A549 (cell line): ENCODE measurements around the gene ZNF638. TPM values are rescaled to one million over a fixed set of nuclear protein-coding genes. Genes with fewer than 3 reads are reported as not detected.

Experiments
- ATAC-seq, 2 experiments: fragments of 200-7000 bp in 1 of 2; fragments of >200 bp in 1 of 2; cut with Nextera tagmentation in 1 of 2; cut with Tn5 transposase in 1 of 2; 3 replicates each; pipeline versions ENCODE4 v1.8.0 to v1.9.1; 2018 to 2020; ENCODE audit warnings: mild to moderate bottlenecking in 1 of 2, moderate library complexity in 1 of 2
- CTCF ChIA-PET: fragments of 300-600 bp; sonication (Branson Sonifier 250); formaldehyde crosslinking; extraction: SDS; loops from one replicate; lab custom pipeline; 2021; ENCODE audit warnings: antibody characterized with exemption, inconsistent platforms; lab: Yijun Ruan, JAX
- POLR2A ChIA-PET: fragments of 350-600 bp; formaldehyde crosslinking; extraction: SDS; loops from one replicate; lab custom pipeline; 2021; ENCODE audit warnings: antibody characterized with exemption, inconsistent platforms; lab: Yijun Ruan, JAX
- DNase-seq, 2 experiments: peaks; one replicate each; pipeline versions ENCODE4 v3.0.0 to v3.0.0-alpha.2; 2011 to 2016; ENCODE audit warnings: low read depth in 1 of 2, low spot score in 1 of 2
- FAIRE-seq: peaks from 2 replicates; lab custom pipeline; 2011; peaks lifted over from hg19 to GRCh38; lab: Jason Lieb, UNC
- H3K27ac ChIP-seq, 2 experiments: fragments of >200 bp; sonication (Bioruptor Twin); formaldehyde crosslinking; 3 replicates each; pipeline ENCODE4 v1.5.1; 2016 to 2017
- H3K4me1 ChIP-seq: fragments of >200 bp; sonication (Bioruptor Twin); formaldehyde crosslinking; 3 replicates; pipeline ENCODE4 v1.6.1; 2016
- H3K4me2 ChIP-seq: fragments of >200 bp; sonication (Bioruptor Twin); formaldehyde crosslinking; 3 replicates; pipeline ENCODE4 v1.6.1; 2016
- H3K4me3 ChIP-seq: fragments of >200 bp; sonication (Bioruptor Twin); formaldehyde crosslinking; 3 replicates; pipeline ENCODE4 v1.5.1; 2016
- H3K9me3 ChIP-seq: fragments of >200 bp; sonication (Bioruptor Twin); formaldehyde crosslinking; 3 replicates; pipeline ENCODE4 v1.6.1; 2016
- BHLHE40 ChIP-seq: IDR thresholded peaks from 2 replicates; pipeline ENCODE4 v1.6.1; 2012; ENCODE audit warnings: low read depth, low read length, inconsistent platforms
- CBX2 ChIP-seq: fragments of 200-600 bp; sonication (generic); IDR thresholded peaks from 2 replicates; pipeline ENCODE4 v1.6.1; 2016; ENCODE audit warnings: low read depth, mild to moderate bottlenecking, borderline replicate concordance
- CBX8 ChIP-seq: fragments of 200-600 bp; sonication (generic); IDR thresholded peaks from 2 replicates; pipeline ENCODE4 v1.6.1; 2016
- CEBPB ChIP-seq, 2 experiments: fragments of >200 bp in 1 of 2; sonication (Bioruptor Twin) in 1 of 2; formaldehyde crosslinking in 1 of 2; IDR thresholded peaks; 2 replicates each; pipeline ENCODE4 v1.6.1; 2012 to 2016
- EHF ChIP-seq: fragments of 250-450 bp; sonication (Bioruptor Pico); IDR thresholded peaks from 2 replicates; pipeline ENCODE4 v1.5.0; 2020; ENCODE audit warnings: mild to moderate bottlenecking
- EHMT2 ChIP-seq: fragments of 200-600 bp; sonication (generic); IDR thresholded peaks from 2 replicates; pipeline ENCODE4 v1.6.1; 2016; ENCODE audit warnings: antibody characterized with exemption, low read depth, mild to moderate bottlenecking, moderate library complexity
- FOSB ChIP-seq: fragments of 250-450 bp; sonication (Bioruptor Pico); IDR thresholded peaks from 2 replicates; pipeline ENCODE4 v1.5.0; 2020; ENCODE audit warnings: mild to moderate bottlenecking, moderate library complexity
- FOXS1 ChIP-seq: fragments of 250-450 bp; sonication (Bioruptor Pico); IDR thresholded peaks from 2 replicates; pipeline ENCODE4 v1.5.0; 2020; ENCODE audit warnings: mild to moderate bottlenecking, moderate library complexity
- GATA3 ChIP-seq: IDR thresholded peaks from 2 replicates; pipeline ENCODE4 v1.6.1; 2012; ENCODE audit warnings: borderline replicate concordance
- HDAC2 ChIP-seq: fragments of 200-600 bp; sonication (generic); IDR thresholded peaks from 2 replicates; pipeline ENCODE4 v1.6.1; 2016
- HEYL ChIP-seq: fragments of 250-450 bp; sonication (Bioruptor Pico); IDR thresholded peaks from 2 replicates; pipeline ENCODE4 v1.8.0; 2021; ENCODE audit warnings: mild to moderate bottlenecking, moderate library complexity
- HOXB13 ChIP-seq: fragments of 250-450 bp; sonication (Bioruptor Pico); IDR thresholded peaks from 2 replicates; pipeline ENCODE4 v1.5.0; 2020; ENCODE audit warnings: low read depth, mild to moderate bottlenecking, moderate library complexity
- HOXB5 ChIP-seq: fragments of 250-450 bp; sonication (Bioruptor Pico); IDR thresholded peaks from 2 replicates; pipeline ENCODE4 v1.5.0; 2020; ENCODE audit warnings: mild to moderate bottlenecking, moderate library complexity
- JUN ChIP-seq, 2 experiments: fragments of >200 bp; sonication (Bioruptor Twin); formaldehyde crosslinking; IDR thresholded peaks; 2 replicates in 1 of 2; 3 replicates in 1 of 2; pipeline ENCODE4 v1.6.1; 2016 to 2017
- JUNB ChIP-seq: fragments of >200 bp; sonication (Bioruptor Twin); formaldehyde crosslinking; IDR thresholded peaks from 2 replicates; pipeline ENCODE4 v1.6.1; 2016
- KDM1A ChIP-seq: fragments of 200-600 bp; sonication (generic); IDR thresholded peaks from 2 replicates; pipeline ENCODE4 v1.6.1; 2016; ENCODE audit warnings: low read depth, mild to moderate bottlenecking
- NPAS2 ChIP-seq: fragments of 250-450 bp; sonication (Bioruptor Pico); IDR thresholded peaks from 2 replicates; pipeline ENCODE4 v1.8.0; 2022; ENCODE audit warnings: mild to moderate bottlenecking, moderate library complexity, borderline replicate concordance
- PHF8 ChIP-seq: fragments of 200-600 bp; sonication (generic); IDR thresholded peaks from 2 replicates; pipeline ENCODE4 v1.6.1; 2016; ENCODE audit warnings: low read depth, mild to moderate bottlenecking, antibody characterized with exemption, moderate library complexity, borderline replicate concordance
- RARB ChIP-seq: fragments of 250-450 bp; sonication (Bioruptor Pico); IDR thresholded peaks from 2 replicates; pipeline ENCODE4 v1.8.0; 2021; ENCODE audit warnings: mild to moderate bottlenecking, moderate library complexity
- RCOR1 ChIP-seq: fragments of 150-350 bp; IDR thresholded peaks from 2 replicates; pipeline ENCODE4 v1.6.1; 2014; ENCODE audit warnings: antibody characterized with exemption, low read length, low read depth
- RNF2 ChIP-seq: fragments of 200-600 bp; sonication (generic); IDR thresholded peaks from 2 replicates; pipeline ENCODE4 v1.6.1; 2016; ENCODE audit warnings: low read depth, mild to moderate bottlenecking, antibody characterized with exemption, moderate library complexity, borderline replicate concordance
- SREBF2 ChIP-seq: fragments of 450-650 bp; IDR thresholded peaks from 2 replicates; pipeline ENCODE4 v1.6.1; 2014; ENCODE audit warnings: mild to moderate bottlenecking, moderate library complexity
- ZC3H11A ChIP-seq: fragments of 450-650 bp; IDR thresholded peaks from 2 replicates; pipeline ENCODE4 v1.6.1; 2014; ENCODE audit warnings: antibody characterized with exemption, mild to moderate bottlenecking
- ZFP36 ChIP-seq: fragments of 450-650 bp; IDR thresholded peaks from 2 replicates; pipeline ENCODE4 v1.6.1; 2014; ENCODE audit warnings: borderline replicate concordance; ENCODE audit not compliant: partially characterized antibody
- ZNF302 ChIP-seq: fragments of 250-450 bp; sonication (Bioruptor Pico); IDR thresholded peaks from 2 replicates; pipeline ENCODE4 v1.9.0; 2021; ENCODE audit warnings: inconsistent platforms, mild to moderate bottlenecking, moderate library complexity
- WGBS: methylation state at CpG from one replicate; pipeline ENCODE4 v1.1.6; 2017; ENCODE audit errors: missing lambda C conversion rate; 5-methylcytosine and 5-hydroxymethylcytosine counted together
- polyA plus RNA-seq, 4 experiments: library from polyadenylated mRNA; depleted of rRNA in 3 of 4; stranded (reverse); fragments of >200 nt; fragmentation: RNase III in 1 of 4; extraction: RNeasy Plus Mini Kit Qiagen cat#74134 plus additional on column Dnase treatment in 1 of 4; gene quantifications; 2 replicates in 3 of 4; 3 replicates in 1 of 4; pipeline ENCODE4 v1.2.3, GENCODE V29; 2011 to 2017
- TF ChIP-seq, protein P1 (sequence below): fragments of 250-450 bp; sonication (Bioruptor Pico); IDR thresholded peaks from 2 replicates; pipeline ENCODE4 v1.5.0; 2021; ENCODE audit warnings: mild to moderate bottlenecking, moderate library complexity, borderline replicate concordance
- TF ChIP-seq, protein P2 (sequence below): fragments of >200 bp; sonication (Bioruptor Twin); formaldehyde crosslinking; IDR thresholded peaks from 3 replicates; pipeline ENCODE4 v1.5.1; 2016

The ZNF638 gene
- polyA plus RNA-seq, 2 of the 4 experiments (the other 2 are of a cell fraction): 74.2 to 160 TPM

DNA sequence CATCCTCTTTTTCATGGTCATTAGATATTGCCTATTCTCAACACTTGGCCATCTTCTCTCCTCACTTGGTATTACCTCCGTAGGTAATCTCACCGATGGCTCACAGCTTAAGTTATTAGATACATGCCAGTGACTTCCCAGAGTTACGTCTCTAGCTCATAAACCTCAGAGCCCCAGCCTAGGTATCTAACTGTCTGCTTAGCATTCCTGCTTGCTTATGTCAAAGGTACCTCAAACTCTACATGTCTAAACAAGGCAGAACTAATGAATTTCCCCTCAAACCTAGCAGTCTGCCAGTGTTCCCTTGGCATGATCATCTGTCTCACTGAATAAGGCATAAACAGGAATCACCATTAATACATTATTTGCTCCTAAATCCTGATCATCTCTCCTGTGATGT lies 27.7 kb upstream of the ZNF638 start:
- Histone ChIP-seq H3K27ac (no peak overlapping the region), H3K4me1 (no peaks in the 10 kb centered on the region), H3K4me2 (no peak overlapping the region), H3K9me3 (no peaks in the 10 kb centered on the region), H3K4me3 (no peak overlapping the region)
- TF ChIP-seq, protein P1, sequence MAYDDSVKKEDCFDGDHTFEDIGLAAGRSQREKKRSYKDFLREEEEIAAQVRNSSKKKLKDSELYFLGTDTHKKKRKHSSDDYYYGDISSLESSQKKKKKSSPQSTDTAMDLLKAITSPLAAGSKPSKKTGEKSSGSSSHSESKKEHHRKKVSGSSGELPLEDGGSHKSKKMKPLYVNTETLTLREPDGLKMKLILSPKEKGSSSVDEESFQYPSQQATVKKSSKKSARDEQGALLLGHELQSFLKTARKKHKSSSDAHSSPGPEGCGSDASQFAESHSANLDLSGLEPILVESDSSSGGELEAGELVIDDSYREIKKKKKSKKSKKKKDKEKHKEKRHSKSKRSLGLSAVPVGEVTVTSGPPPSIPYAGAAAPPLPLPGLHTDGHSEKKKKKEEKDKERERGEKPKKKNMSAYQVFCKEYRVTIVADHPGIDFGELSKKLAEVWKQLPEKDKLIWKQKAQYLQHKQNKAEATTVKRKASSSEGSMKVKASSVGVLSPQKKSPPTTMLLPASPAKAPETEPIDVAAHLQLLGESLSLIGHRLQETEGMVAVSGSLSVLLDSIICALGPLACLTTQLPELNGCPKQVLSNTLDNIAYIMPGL (CRISPR knock-in tag): no peak
- TF ChIP-seq ZFP36 (no peak), RNF2 (no peak), FOSB (CRISPR knock-in tag) (no peak), JUN (IDR thresholded peaks at IDR 0.05) (no peak), EHMT2 (no peak), FOXS1 (CRISPR knock-in tag) (no peak), SREBF2 (no peak), HEYL (CRISPR knock-in tag) (no peak)
- TF ChIP-seq, protein P2, sequence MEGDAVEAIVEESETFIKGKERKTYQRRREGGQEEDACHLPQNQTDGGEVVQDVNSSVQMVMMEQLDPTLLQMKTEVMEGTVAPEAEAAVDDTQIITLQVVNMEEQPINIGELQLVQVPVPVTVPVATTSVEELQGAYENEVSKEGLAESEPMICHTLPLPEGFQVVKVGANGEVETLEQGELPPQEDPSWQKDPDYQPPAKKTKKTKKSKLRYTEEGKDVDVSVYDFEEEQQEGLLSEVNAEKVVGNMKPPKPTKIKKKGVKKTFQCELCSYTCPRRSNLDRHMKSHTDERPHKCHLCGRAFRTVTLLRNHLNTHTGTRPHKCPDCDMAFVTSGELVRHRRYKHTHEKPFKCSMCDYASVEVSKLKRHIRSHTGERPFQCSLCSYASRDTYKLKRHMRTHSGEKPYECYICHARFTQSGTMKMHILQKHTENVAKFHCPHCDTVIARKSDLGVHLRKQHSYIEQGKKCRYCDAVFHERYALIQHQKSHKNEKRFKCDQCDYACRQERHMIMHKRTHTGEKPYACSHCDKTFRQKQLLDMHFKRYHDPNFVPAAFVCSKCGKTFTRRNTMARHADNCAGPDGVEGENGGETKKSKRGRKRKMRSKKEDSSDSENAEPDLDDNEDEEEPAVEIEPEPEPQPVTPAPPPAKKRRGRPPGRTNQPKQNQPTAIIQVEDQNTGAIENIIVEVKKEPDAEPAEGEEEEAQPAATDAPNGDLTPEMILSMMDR: no peak
- ATAC-seq: no peak
- ChIA-PET CTCF (interaction anchor here (0.6 to 1.9 kb wide), 4 partner anchors 28 to 338 kb away, joined by 3 to 10 read pairs (median 3); partner anchors contain the start of gene ZNF638), POLR2A (no interaction called here)
- FAIRE-seq: no peak
- WGBS: 95% methylated on average over 3 of the region's 3 CpGs
- DNase-seq: no peak

DNA sequence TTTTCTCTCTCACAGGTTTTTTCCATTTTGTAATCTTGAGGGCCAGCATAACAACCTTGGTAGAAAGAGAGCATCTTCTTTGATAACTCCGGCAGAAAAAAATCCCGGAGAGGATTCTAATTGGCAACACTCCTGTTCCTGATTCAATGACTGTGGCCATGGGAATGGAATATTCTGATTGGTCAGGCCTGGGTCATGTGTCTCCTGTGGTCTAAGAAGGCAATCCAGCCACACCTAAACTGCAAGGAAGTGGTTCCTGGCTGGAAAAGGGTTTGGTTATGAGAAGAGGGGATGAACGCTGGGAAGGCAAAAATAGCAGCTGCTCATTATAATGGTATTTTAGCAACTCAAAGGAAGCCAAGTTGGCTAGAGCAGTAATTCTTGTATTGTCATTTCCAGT lies 24.8 kb upstream of the ZNF638 start:
- DNase-seq (no peak), FAIRE-seq (no peak), ATAC-seq (no peak)

DNA sequence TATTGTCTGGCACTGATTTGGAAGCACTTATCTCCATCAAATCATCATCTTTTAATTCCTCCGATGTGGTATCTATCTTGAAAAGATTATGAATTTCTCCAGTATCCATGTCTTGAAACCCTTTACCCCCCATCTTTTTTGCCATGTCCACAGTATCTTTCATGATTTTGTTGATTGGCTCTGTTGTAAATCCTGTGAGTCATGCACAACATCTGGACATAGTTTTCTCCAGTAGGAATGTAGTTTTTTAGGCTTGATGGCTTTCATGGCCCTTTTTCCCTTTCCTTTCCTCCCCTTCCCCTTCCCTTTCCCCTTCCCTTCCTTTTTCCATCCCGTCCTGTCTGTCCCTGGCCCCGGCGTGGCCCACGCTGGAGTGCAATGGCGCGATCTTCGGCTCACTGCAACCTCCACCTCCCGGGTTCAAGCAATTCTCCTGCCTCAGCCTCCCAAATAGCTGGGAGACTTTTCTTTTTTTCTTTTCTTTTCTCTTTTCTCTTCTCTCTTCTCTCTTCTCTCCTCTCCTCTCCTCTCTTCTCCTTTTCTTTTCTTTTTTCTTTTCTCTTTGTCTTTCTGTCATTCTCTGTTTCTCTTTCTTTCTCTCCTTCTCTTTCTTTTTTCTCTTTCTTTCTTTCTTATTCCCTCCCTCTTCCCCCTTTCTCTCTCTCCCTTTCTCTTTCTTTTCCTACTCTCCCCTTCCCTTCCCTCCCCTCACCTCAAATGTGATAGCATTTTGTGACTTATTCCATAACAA lies 18.4 kb upstream of the ZNF638 start:
- FAIRE-seq: no peak
- H3K4me2 ChIP-seq: no peak overlapping the region
- TF ChIP-seq PHF8 (no peak), JUNB (no peak), NPAS2 (no peak), BHLHE40 (no peak), HOXB13 (CRISPR knock-in tag) (no peak), HDAC2 (no peak), CBX2 (no peak), ZNF302 (CRISPR knock-in tag) (no peak), RCOR1 (no peak), SREBF2 (no peak), CBX8 (no peak), HOXB5 (CRISPR knock-in tag) (no peak), ZC3H11A (no peak), ZFP36 (no peak), KDM1A (no peak), EHMT2 (no peak)
- TF ChIP-seq, protein P2: no peak
- WGBS: 76% methylated on average over 9 of the region's 9 CpGs
- CTCF ChIA-PET: interaction anchor here (1.5 to 2.3 kb wide), 2 partner anchors 14 to 17 kb away, joined by 10 read pairs; partner anchors contain the start of gene ZNF638
- no peak overlapping the region for H3K4me3 ChIP-seq
- no peak overlapping the region for H3K27ac ChIP-seq
- ATAC-seq: no peak
- POLR2A ChIA-PET: no interaction called here
- H3K9me3 ChIP-seq: peaks cover 11% of the 10 kb centered on the region; the same call in 2 of the 3 replicates
- no peaks in the 10 kb centered on the region for H3K4me1 ChIP-seq
- DNase-seq: no peak

More for the DNA sequence above, 24.8 kb upstream of the ZNF638 start:
- no peaks in the 10 kb centered on the region for H3K4me1 ChIP-seq
- no peaks in the 10 kb centered on the region for H3K9me3 ChIP-seq
- POLR2A ChIA-PET: no interaction called here
- TF ChIP-seq CEBPB (IDR thresholded peaks at IDR 0.05): no peak
- no peak for TF ChIP-seq KDM1A
- no peak for TF ChIP-seq HOXB5 (CRISPR knock-in tag)
- no peak for TF ChIP-seq HEYL (CRISPR knock-in tag)
- TF ChIP-seq CBX8: no peak
- no peak for TF ChIP-seq RARB (CRISPR knock-in tag)
- no peak for TF ChIP-seq EHF (CRISPR knock-in tag)
- TF ChIP-seq GATA3: no peak
- no peak for TF ChIP-seq SREBF2
- WGBS: 88% methylated on average over 3 of the region's 3 CpGs
- H3K4me3 ChIP-seq: no peak overlapping the region
- H3K27ac ChIP-seq: no peak overlapping the region
- H3K4me2 ChIP-seq: no peak overlapping the region
- CTCF ChIA-PET: interaction anchor here (1.7 kb wide), 1 partner anchor 203 kb away, joined by 14 read pairs; no protein-coding TSS in a partner anchor
